Ishikawa (cell line): ENCODE measurements around the gene GDPD5.

Experiments used
- CEBPB ChIP-seq: IDR thresholded peaks from 2 replicates; pipeline ENCODE4 v1.6.1; 2012
- CREB1 ChIP-seq: IDR thresholded peaks from 2 replicates; pipeline ENCODE4 v1.6.1; 2012; ENCODE audit warnings: low read depth
- EGR1 ChIP-seq: IDR thresholded peaks from 2 replicates; pipeline ENCODE4 v1.6.1; 2012
- EP300 ChIP-seq: IDR thresholded peaks from 2 replicates; pipeline ENCODE4 v1.6.1; 2012; ENCODE audit warnings: borderline replicate concordance
- MAX ChIP-seq: IDR thresholded peaks from 2 replicates; pipeline ENCODE4 v1.6.1; 2012
- NFIC ChIP-seq: IDR thresholded peaks from 2 replicates; pipeline ENCODE4 v1.6.1; 2012
- RAD21 ChIP-seq: IDR thresholded peaks from 2 replicates; pipeline ENCODE4 v1.6.1; 2012; ENCODE audit warnings: low read depth
- REST ChIP-seq: IDR thresholded peaks from 2 replicates; pipeline ENCODE4 v1.6.1; 2012; ENCODE audit warnings: low read depth, mild to moderate bottlenecking
- TAF1 ChIP-seq: IDR thresholded peaks from 2 replicates; pipeline ENCODE4 v1.6.1; 2012; ENCODE audit warnings: low read depth, mild to moderate bottlenecking
- TCF12 ChIP-seq: IDR thresholded peaks from 2 replicates; pipeline ENCODE4 v1.6.1; 2012; ENCODE audit warnings: low read depth
- TEAD4 ChIP-seq: IDR thresholded peaks from 2 replicates; pipeline ENCODE4 v1.6.1; 2012
- YY1 ChIP-seq: IDR thresholded peaks from 2 replicates; pipeline ENCODE4 v1.6.1; 2012; ENCODE audit warnings: low read depth
- ZBTB7A ChIP-seq: IDR thresholded peaks from 2 replicates; pipeline ENCODE4 v1.6.1; 2012; ENCODE audit warnings: low read depth
- TF ChIP-seq, protein P1 (sequence below): IDR thresholded peaks from 2 replicates; pipeline ENCODE4 v1.6.1; 2012

GRCh38 chr11:75433443-75433842 is 92.3 kb downstream of the GDPD5 start:
- no peak for TF ChIP-seq TAF1
- no peak for TF ChIP-seq EGR1
- TF ChIP-seq TCF12, result no peak
- TF ChIP-seq CEBPB, result no peak
- TF ChIP-seq RAD21, result no peak
- TF ChIP-seq EP300, result no peak
- TF ChIP-seq ZBTB7A, result no peak
- TF ChIP-seq REST, result no peak
- TF ChIP-seq CREB1, result no peak
- TF ChIP-seq YY1, result no peak
- no peak for TF ChIP-seq NFIC
- TF ChIP-seq MAX, result no peak
- TF ChIP-seq, protein P1, sequence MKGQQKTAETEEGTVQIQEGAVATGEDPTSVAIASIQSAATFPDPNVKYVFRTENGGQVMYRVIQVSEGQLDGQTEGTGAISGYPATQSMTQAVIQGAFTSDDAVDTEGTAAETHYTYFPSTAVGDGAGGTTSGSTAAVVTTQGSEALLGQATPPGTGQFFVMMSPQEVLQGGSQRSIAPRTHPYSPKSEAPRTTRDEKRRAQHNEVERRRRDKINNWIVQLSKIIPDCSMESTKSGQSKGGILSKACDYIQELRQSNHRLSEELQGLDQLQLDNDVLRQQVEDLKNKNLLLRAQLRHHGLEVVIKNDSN, result no peak
- TF ChIP-seq TEAD4, result no peak
